Measurements from ENCODE around the gene NACAD. TPM values are rescaled to one million over a fixed set of nuclear protein-coding genes. Genes with fewer than 3 reads are reported as not detected.

Gene NACAD
- total RNA-seq, 1 donor, result 3.9 TPM

- H3K4me3 ChIP-seq (ENCODE audit: low read depth, low read length), result no peak overlapping the region
- DNase-seq (ENCODE audit: low read depth), result no peak
- no peak for TF ChIP-seq CTCF (IDR thresholded peaks at IDR 0.05; ENCODE audit: insufficient read depth, low read depth, low read length)
Observed at GRCh38 chr7:45061352-45061751, 27.4 kb downstream of the NACAD start.

GRCh38 chr7:45060295-45060694 lies 28.5 kb downstream of the NACAD start:
- no peak for TF ChIP-seq CTCF (IDR thresholded peaks at IDR 0.05; ENCODE audit: insufficient read depth, low read depth, low read length)
- no peak for DNase-seq (ENCODE audit: low read depth)
- no peak overlapping the region for H3K4me3 ChIP-seq (ENCODE audit: low read depth, low read length)

GRCh38 chr7:45057878-45058277 lies 30.9 kb downstream of the NACAD start:
- DNase-seq (ENCODE audit: low read depth), result no peak
- no peak for TF ChIP-seq CTCF (IDR thresholded peaks at IDR 0.05; ENCODE audit: insufficient read depth, low read depth, low read length)
- no peak overlapping the region for H3K4me3 ChIP-seq (ENCODE audit: low read depth, low read length)

- no peak overlapping the region for H3K4me3 ChIP-seq (ENCODE audit: low read depth, low read length)
- no peak for DNase-seq (ENCODE audit: low read depth)
- no peak for TF ChIP-seq CTCF (IDR thresholded peaks at IDR 0.05; ENCODE audit: insufficient read depth, low read depth, low read length)
Observed at GRCh38 chr7:45055594-45056219, 33.1 kb downstream of the NACAD start.

GRCh38 chr7:45055016-45055415 lies 33.8 kb downstream of the NACAD start:
- H3K4me3 ChIP-seq (ENCODE audit: low read depth, low read length), result no peak overlapping the region
- no peak for DNase-seq (ENCODE audit: low read depth)
- TF ChIP-seq CTCF (IDR thresholded peaks at IDR 0.05; ENCODE audit: insufficient read depth, low read depth, low read length), result no peak

GRCh38 chr7:45054442-45054841 lies 34.3 kb downstream of the NACAD start:
- DNase-seq (ENCODE audit: low read depth), result no peak
- no peak overlapping the region for H3K4me3 ChIP-seq (ENCODE audit: low read depth, low read length)
- no peak for TF ChIP-seq CTCF (IDR thresholded peaks at IDR 0.05; ENCODE audit: insufficient read depth, low read depth, low read length)

GRCh38 chr7:45053941-45054340 lies 34.8 kb downstream of the NACAD start:
- H3K4me3 ChIP-seq (ENCODE audit: low read depth, low read length), result no peak overlapping the region
- no peak for TF ChIP-seq CTCF (IDR thresholded peaks at IDR 0.05; ENCODE audit: insufficient read depth, low read depth, low read length)
- no peak for DNase-seq (ENCODE audit: low read depth)

All from fibroblast of villous mesenchyme (primary cell).